ENCODE measurements around the gene PRDM8. TPM values are rescaled to one million over a fixed set of nuclear protein-coding genes. Genes with fewer than 3 reads are reported as not detected.

The PRDM8 gene
- total and polyA plus RNA-seq, 2 of the 8 experiments (the other 6 are each of a cell fraction or from before 2014, with no cell fraction given): not detected

DNA sequence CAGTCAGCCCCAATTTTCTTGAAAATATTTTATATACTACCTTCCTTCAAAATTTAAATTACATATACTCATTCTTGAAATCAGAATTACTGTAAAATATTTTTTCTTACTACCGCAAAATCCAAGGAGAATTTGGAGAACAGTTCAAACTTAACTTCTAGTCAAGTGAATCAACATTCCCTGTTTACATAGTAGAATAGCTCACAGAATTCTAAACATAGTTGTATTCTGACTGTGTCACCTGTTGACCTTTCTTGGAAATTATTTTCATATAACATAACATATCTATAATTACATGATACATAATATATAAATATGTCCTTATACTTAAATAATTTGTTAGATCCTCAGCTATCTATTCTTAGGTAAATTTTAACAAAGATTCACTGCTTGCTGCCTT, 38.1 kb downstream of the PRDM8 start:
- Histone ChIP-seq H3K4me2 (ENCODE audit: insufficient read depth in 1 of 2, low read depth in 2 of 2, low read length in 2 of 2) (no peak overlapping the region), H3K9ac (replicated peaks in 1 of 4; ENCODE audit: extremely low read depth in 1 of 4, low read depth in 3 of 4, low read length in 3 of 4) (no peak overlapping the region), H3K4me3 (ENCODE audit: extremely low read depth in 1 of 4, insufficient read depth in 2 of 4, low read depth in 3 of 4, low read length in 4 of 4) (no peak overlapping the region), H3K56ac (replicated peaks; ENCODE audit: insufficient read length, low read depth, low read length) (no peak overlapping the region), H3K4ac (replicated peaks; ENCODE audit: insufficient read length, low read depth, low read length) (no peak overlapping the region), H4K5ac (ENCODE audit: insufficient read length, low read depth, low read length) (no peak overlapping the region), H2BK120ac (replicated peaks; ENCODE audit: low read depth, low read length) (no peak overlapping the region), H2BK12ac (ENCODE audit: low read depth, low read length) (no peak overlapping the region), H3K27me3 (replicated peaks in 1 of 4; ENCODE audit: control insufficient read depth in 3 of 4, extremely low read depth in 1 of 4, insufficient read depth in 3 of 4, low read length in 3 of 4) (no peaks in the 10 kb centered on the region), H3K79me1 (ENCODE audit: low read depth, low read length) (no peaks in the 10 kb centered on the region), H4K91ac (replicated peaks; ENCODE audit: insufficient read length, low read length) (no peak overlapping the region), H2AK5ac (ENCODE audit: low read depth, low read length) (no peak overlapping the region), H4K20me1 (replicated peaks in 1 of 2; ENCODE audit: control insufficient read depth in 1 of 2, insufficient read depth in 2 of 2, low read length in 2 of 2) (no peaks in the 10 kb centered on the region), H3K79me2 (ENCODE audit: control insufficient read depth in 1 of 2, insufficient read depth in 2 of 2, low read length in 2 of 2) (no peaks in the 10 kb centered on the region), H3K14ac (ENCODE audit: insufficient read length) (no peak overlapping the region), H3K23me2 (ENCODE audit: low read depth, low read length) (no peaks in the 10 kb centered on the region), H3K18ac (ENCODE audit: extremely low read depth, low read length) (no peak overlapping the region), H2AFZ (ENCODE audit: low read length) (no peak overlapping the region), H3K9me3 (ENCODE audit: insufficient read depth in 2 of 2, low read depth in 1 of 2, low read length in 1 of 2) (no peaks in the 10 kb centered on the region), H3K23ac (ENCODE audit: insufficient read length) (no peak overlapping the region), H4K8ac (ENCODE audit: extremely low read depth, insufficient read depth, low read length) (no peak overlapping the region), H2BK20ac (ENCODE audit: low read length) (no peak overlapping the region), H2BK5ac (ENCODE audit: low read depth, low read length) (no peak overlapping the region), H3K36me3 (ENCODE audit: control insufficient read depth in 2 of 4, insufficient read depth in 4 of 4, low read length in 3 of 4) (no peaks in the 10 kb centered on the region), H3K27ac (ENCODE audit: low read depth, low read length) (no peak overlapping the region), H3K4me1 (replicated peaks in 1 of 4; ENCODE audit: control insufficient read depth in 3 of 4, insufficient read depth in 4 of 4, low read length in 3 of 4) (no peaks in the 10 kb centered on the region), H2BK15ac (ENCODE audit: low read length) (no peak overlapping the region)
- ChIA-PET CTCF (ENCODE audit: partially characterized antibody) (interaction anchor here (1.2 to 6.7 kb wide), 2 partner anchors 15 to 52 kb away, joined by 4 to 34 read pairs; no protein-coding TSS in a partner anchor), POLR2A (ENCODE audit: partially characterized antibody) (no interaction called here)
- TF ChIP-seq CEBPB (IDR thresholded peaks at IDR 0.05; ENCODE audit: low read depth, low read length): no peak
- no peak for TF ChIP-seq JUN (IDR thresholded peaks at IDR 0.05; ENCODE audit: low read depth, low read length)
- no peak for TF ChIP-seq MAFK (IDR thresholded peaks at IDR 0.05; ENCODE audit: low read depth, low read length)
- TF ChIP-seq KDM5A (IDR thresholded peaks at IDR 0.05; ENCODE audit: low read length): no peak
- TF ChIP-seq CREB1 (IDR thresholded peaks at IDR 0.05): no peak
- no peak for TF ChIP-seq SRF (IDR thresholded peaks at IDR 0.05; ENCODE audit: low read depth, low read length)
- no peak for TF ChIP-seq SIRT6 (IDR thresholded peaks at IDR 0.05; ENCODE audit: low read length)
- no peak for FAIRE-seq
- no peak for DNase-seq (ENCODE audit: low read depth in 1 of 2, low spot score in 2 of 2)
- WGBS, 2 experiments (ENCODE audit: extremely low coverage in 1 of 2, insufficient coverage in 1 of 2, insufficient read length in 1 of 2, insufficient replicate concordance in 2 of 2, low coverage in 1 of 2, low lambda C conversion rate in 2 of 2, missing lambda C conversion rate in 1 of 2): 80% methylated on average over 1 of the region's 1 CpG; no CpG with 5 or more reads in 1 of the 2 experiments

Measured in H1 (cell line).